Vagina (tissue), 2 donors: ENCODE measurements around the gene PARP12. TPM values are rescaled to one million over a fixed set of nuclear protein-coding genes. Genes with fewer than 3 reads are reported as not detected.

Experiments used
- DNase-seq, 2 donors: peaks; one replicate each; pipeline ENCODE4 v3.0.0-alpha.2; 2017; ENCODE audit errors: extremely low spot score in 2 of 2
- H3K27ac ChIP-seq: fragments of 200-600 bp; sonication (generic); one replicate; pipeline ENCODE4 v1.5.1; 2019
- H3K27me3 ChIP-seq: fragments of 200-600 bp; sonication (generic); one replicate; pipeline ENCODE4 v1.5.1; 2019
- H3K36me3 ChIP-seq, 2 donors: fragments of 200-600 bp; sonication (generic); one replicate each; pipeline ENCODE4 v1.5.1; 2017 to 2019
- H3K4me1 ChIP-seq: fragments of 200-600 bp; sonication (generic); one replicate; pipeline ENCODE4 v1.5.1; 2019
- H3K4me3 ChIP-seq, 2 donors: fragments of 200-600 bp; sonication (generic); 1 replicate in 1 of 2; 2 replicates in 1 of 2; pipeline ENCODE4 v1.5.1; 2016 to 2019
- H3K9me3 ChIP-seq: fragments of 200-600 bp; sonication (generic); one replicate; pipeline ENCODE4 v1.5.1; 2019
- CTCF ChIP-seq, 3 experiments: fragments of 450-650 bp in 2 of 3; fragments of 200-600 bp in 1 of 3; sonication (generic) in 1 of 3; IDR thresholded peaks; one replicate each; pipeline ENCODE4 v1.5.1; 2017 to 2019; ENCODE audit warnings: antibody characterized with exemption in 3 of 3, mild to moderate bottlenecking in 2 of 3, moderate library complexity in 2 of 3
- POLR2A ChIP-seq, 2 donors: fragments of 450-650 bp; IDR thresholded peaks; one replicate each; pipeline ENCODE4 v1.6.1; 2017; ENCODE audit warnings: antibody characterized with exemption in 2 of 2, mild to moderate bottlenecking in 2 of 2, moderate library complexity in 2 of 2
- POLR2AphosphoS5 ChIP-seq, 2 donors: sonication (generic); formaldehyde crosslinking; IDR thresholded peaks; one replicate each; pipeline ENCODE4 v1.9.0; 2017; ENCODE audit warnings: antibody characterized with exemption in 2 of 2, mild to moderate bottlenecking in 2 of 2, low read depth in 1 of 2; ENCODE audit not compliant: insufficient read depth in 1 of 2
- intact Hi-C: fragments of 100-400 bp; cut with DNase I; formaldehyde crosslinking; loops from one replicate; pipeline ENCODE4 v1.15.1; 2023
- small RNA-seq: library from RNA; depleted of rRNA; stranded (forward); fragments of <200 nt; gene quantifications from one replicate; pipeline ENCODE3, GENCODE V24; 2016
- total RNA-seq: library from RNA; depleted of rRNA; stranded (reverse); fragments of >200 nt; gene quantifications from one replicate; pipeline ENCODE4 v1.2.3, GENCODE V29; 2016

PARP12 gene
- total RNA-seq, 1 donor from 2014 or later = 42.2 TPM

GRCh38 chr7:139976838-139977656, 85.7 kb downstream of the PARP12 start:
- Histone ChIP-seq H3K9me3 (no peaks in the 10 kb centered on the region), H3K4me1 (no peaks in the 10 kb centered on the region), H3K27ac (no peak overlapping the region), H3K27me3 (no peaks in the 10 kb centered on the region), H3K36me3 (no peaks in the 10 kb centered on the region), H3K4me3 (no peak overlapping the region)
- no peak for DNase-seq
- intact Hi-C loops = no loop called here
- TF ChIP-seq POLR2AphosphoS5 (IDR thresholded peaks at IDR 0.05; ENCODE audit: insufficient read depth in 1 of 2, low read depth in 1 of 2) = no peak
- no peak for TF ChIP-seq CTCF (IDR thresholded peaks at IDR 0.05)
- no peak for TF ChIP-seq POLR2A (IDR thresholded peaks at IDR 0.05)

- intact Hi-C loops = no loop called here
- no peak for DNase-seq
- no peak overlapping the region for H3K27ac ChIP-seq
Measured at GRCh38 chr7:139976055-139976837, 86.5 kb downstream of the PARP12 start.

GRCh38 chr7:139974179-139974811, 88.5 kb downstream of the PARP12 start:
- intact Hi-C loops = no loop called here

More at GRCh38 chr7:139976055-139976837, 86.5 kb downstream of the PARP12 start:
- no peaks in the 10 kb centered on the region for H3K4me1 ChIP-seq
- TF ChIP-seq POLR2AphosphoS5 (IDR thresholded peaks at IDR 0.05; ENCODE audit: insufficient read depth in 1 of 2, low read depth in 1 of 2) = no peak
- TF ChIP-seq POLR2A (IDR thresholded peaks at IDR 0.05) = no peak
- TF ChIP-seq CTCF (IDR thresholded peaks at IDR 0.05) = no peak
- no peaks in the 10 kb centered on the region for H3K9me3 ChIP-seq
- H3K4me3 ChIP-seq = no peak overlapping the region
- H3K27me3 ChIP-seq = no peaks in the 10 kb centered on the region
- no peaks in the 10 kb centered on the region for H3K36me3 ChIP-seq

More at GRCh38 chr7:139974179-139974811, 88.5 kb downstream of the PARP12 start:
- no peaks in the 10 kb centered on the region for H3K9me3 ChIP-seq
- H3K4me1 ChIP-seq = no peaks in the 10 kb centered on the region
- H3K27me3 ChIP-seq = no peaks in the 10 kb centered on the region
- H3K36me3 ChIP-seq = no peaks in the 10 kb centered on the region
- H3K4me3 ChIP-seq = no peak overlapping the region
- no peak for TF ChIP-seq POLR2AphosphoS5 (IDR thresholded peaks at IDR 0.05; ENCODE audit: insufficient read depth in 1 of 2, low read depth in 1 of 2)
- TF ChIP-seq CTCF (IDR thresholded peaks at IDR 0.05) = no peak
- no peak for TF ChIP-seq POLR2A (IDR thresholded peaks at IDR 0.05)
- no peak overlapping the region for H3K27ac ChIP-seq
- no peak for DNase-seq

Small RNAs within 50 kb of the gene (small RNA-seq; reads per million reads assigned to genes)
- not detected for gene RF00019

Other genes starting within 250 kb of the PARP12 start
- gene TBXAS1, start 233.7 kb downstream of the PARP12 start, total RNA-seq = 18.4 TPM
- gene KDM7A, start 114.0 kb upstream of the PARP12 start, total RNA-seq = 24.6 TPM